HG02973 (cell line): ENCODE results near the gene RMND1.
A peak's percentile ranks its signal among the peaks of the same experiment; 100 is the strongest.

Source experiments
- ATAC-seq: cut with Tn5 transposase; IDR thresholded peaks from one replicate; pipeline ENCODE4 v1.9.1; 2021; ENCODE audit warnings: moderate library complexity; ENCODE audit not compliant: unreplicated experiment

The RMND1 gene, protein sequence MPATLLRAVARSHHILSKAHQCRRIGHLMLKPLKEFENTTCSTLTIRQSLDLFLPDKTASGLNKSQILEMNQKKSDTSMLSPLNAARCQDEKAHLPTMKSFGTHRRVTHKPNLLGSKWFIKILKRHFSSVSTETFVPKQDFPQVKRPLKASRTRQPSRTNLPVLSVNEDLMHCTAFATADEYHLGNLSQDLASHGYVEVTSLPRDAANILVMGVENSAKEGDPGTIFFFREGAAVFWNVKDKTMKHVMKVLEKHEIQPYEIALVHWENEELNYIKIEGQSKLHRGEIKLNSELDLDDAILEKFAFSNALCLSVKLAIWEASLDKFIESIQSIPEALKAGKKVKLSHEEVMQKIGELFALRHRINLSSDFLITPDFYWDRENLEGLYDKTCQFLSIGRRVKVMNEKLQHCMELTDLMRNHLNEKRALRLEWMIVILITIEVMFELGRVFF

DNA sequence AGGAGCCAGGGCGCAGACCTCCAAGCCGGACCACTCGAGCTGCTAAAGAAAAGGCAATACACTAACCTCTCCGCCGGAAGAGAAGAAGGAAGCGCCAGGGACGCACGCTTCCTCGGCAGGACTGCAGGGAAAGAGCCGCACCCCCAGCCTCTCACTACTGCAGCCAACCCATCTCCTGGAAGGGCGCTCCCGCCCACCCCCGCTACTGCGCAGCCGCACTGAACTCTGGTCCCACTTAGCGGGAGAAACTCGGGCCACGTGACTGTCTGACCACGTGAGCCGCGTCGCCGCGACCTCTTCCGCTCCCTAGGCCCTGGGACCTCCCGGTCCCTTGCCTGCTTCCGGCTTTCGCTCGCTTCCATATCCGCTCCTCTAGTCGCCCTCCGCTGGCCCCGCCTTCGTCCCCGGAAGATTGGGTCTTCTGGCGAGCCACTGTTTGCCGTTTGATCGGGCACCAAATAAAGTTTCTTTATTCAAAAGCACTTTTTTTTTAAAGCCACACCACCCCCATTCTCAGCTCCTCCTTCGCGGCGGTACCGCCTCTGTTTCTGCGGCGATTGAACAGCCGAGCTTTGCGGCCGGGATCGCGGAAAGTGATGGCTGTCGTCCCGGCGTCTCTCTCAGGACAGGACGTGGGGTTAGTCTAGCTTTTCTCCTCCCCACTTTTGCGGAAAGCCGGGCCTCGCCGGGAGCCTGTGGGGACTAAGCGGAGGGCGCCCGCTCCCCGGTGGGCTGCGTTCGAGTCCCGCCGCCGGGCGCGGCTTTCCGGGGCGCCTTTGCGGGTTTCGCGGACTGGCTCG, at the start of gene RMND1:
Gene RMND1, minus strand, starts transcription at position 177 of the 800 bp plus-strand sequence. CDS start 6,315 bp downstream, outside the sequence.
- peak; percentile 97 for ATAC-seq

DNA sequence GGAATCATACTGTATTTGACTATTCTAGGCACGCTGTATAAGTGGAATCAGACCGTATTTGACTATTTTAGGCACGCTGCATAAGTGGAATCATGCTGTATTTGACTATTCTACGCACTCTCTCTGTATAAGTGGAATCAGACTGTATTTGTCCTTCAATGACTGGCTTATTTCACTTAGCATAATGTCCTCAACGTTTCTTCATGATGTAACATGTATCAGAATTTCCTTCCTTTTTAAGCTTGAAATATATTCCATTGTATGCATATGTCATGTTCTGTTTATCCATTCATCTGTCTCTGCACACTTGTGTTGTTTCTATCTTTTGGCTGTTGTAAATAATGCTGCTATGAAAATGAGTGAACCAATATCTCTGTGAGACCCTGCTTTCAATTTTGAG, 47.6 kb upstream of the RMND1 start:
- no peak for ATAC-seq

DNA sequence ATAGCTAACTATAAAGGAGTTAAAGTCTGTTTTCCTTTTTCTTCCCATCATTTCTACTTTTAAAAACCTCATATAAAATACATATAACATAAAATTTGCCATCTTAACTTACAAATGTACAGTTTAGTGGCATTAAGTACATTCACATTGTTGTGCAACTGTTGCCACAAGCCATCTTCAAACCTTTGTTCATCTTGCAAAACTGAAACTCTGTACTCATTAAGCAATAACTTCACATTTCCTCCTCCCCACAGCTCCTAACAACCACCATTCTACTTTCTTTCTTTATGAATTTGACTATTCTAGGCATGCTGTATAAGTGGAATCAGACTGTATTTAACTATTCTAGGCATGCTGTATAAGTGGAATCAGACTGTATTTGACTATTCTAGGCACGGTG, 46.4 kb upstream of the RMND1 start:
- ATAC-seq = peak; percentile 68

DNA sequence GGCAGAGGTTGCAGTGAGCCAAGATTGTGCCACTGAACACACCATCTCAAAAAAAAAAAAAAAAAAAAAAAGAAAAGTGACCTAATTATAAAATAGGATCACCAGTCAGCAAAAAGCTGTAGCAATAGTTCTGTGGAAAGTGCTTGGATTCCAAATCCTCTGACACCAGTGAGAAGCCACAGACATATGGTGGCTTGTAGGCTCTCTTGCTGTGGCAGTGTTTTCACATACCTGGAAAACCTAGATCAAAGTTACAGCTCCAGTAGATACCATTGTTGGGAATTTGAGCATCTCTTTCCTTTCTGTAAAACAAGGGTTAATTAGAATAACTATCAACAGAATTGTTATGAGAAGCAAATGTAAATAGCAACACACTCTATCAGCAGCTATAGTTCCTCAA, 46.0 kb upstream of the RMND1 start:
- ATAC-seq = peak; percentile 38

DNA sequence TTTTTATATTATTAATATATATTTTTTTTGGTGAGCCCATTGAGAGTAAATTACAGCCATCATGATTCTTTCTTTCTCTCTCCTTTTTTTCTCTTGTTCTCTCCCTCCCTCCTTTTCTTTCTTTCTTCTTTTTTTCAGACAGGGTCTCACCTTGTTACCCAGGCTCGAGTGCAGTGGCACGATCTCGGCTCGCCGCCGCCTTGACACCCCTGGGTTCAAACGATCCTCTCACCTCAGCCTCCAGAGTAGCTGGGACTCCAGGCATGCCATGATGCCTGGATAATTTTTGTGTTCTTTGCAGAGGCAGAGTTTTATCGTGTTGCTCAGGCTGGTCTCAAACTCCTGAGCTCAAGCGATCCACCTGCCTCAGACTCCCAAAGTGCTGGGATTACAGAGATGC, 43.5 kb upstream of the RMND1 start:
- ATAC-seq = no peak

DNA sequence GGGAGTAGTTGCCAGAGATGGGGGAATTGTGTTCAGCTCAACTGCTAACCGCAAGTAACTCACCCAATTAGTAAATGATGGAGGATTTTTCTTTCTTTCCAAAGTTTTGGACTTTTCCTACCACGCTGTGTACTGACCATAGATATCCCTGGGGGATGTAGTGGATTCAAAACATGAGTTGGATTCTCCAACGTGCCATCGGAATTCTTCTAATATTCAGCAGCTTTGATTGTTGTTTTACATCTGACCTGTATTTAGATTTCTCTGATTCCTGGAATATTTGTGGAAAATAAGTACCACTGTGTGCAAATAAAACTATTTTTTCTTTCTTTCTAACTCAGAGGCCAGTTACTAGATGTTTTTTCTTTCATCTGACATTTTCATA, 43.0 kb upstream of the RMND1 start:
- ATAC-seq = no peak

DNA sequence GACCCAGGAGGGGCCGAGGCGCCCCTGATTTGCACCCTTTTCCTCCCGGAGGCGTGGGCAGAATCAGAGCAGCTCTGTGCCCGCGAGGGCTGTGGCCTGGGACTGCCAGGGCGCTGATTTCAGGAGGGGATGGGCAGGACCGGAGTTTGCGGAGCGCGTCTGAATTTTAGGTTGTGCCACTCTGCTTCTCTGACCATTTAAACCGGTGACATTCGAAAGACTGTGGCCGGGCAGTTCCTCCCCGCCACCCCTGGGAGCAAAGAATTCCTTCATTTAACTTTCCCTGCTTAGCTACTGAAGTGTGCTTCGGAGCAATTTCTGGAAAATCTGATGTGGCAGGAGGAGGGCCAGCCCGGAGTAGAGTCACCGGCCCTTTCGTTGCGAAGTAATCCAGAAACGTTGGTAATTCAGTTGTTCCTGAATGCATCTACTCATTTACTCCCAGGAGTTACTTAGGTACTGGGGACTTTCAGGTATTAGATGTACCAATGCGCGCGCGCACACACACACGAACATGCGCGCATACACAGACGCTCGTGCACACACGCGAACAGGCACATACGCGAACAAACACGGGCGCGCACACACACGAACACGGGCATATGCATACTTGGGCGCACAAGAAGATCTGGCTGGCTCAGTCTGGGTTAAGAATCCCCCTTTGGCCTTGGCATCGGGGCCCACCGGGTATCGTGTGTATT, 42.5 kb upstream of the RMND1 start:
- no peak for ATAC-seq

DNA sequence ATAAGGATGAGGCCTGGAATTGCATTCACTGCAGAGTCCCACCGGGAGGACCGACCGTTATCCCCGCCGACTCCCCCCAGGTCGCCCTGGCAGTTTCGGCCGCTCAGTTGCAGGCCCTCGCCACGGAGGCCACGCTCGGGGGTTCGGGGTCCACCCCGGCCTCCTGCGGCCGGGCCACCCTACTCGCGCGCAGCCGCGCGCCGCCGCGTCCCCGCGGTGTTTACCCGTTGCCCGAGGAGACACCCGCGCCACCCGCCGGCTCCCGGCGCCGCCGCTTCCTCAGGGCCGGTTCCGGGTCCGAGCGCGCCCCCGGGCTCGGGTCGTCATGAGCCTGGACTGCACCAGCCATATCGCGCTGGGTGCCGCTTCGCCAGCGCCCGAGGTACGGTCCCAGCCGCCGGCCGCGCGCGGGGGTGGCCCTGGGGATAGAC, 41.9 kb upstream of the RMND1 start, which contains the start of gene CCDC170:
Gene CCDC170, plus strand, starts transcription at position 214 of the 431 bp plus-strand sequence. Its CDS starts 112 bp downstream, at position 326.
- no peak for ATAC-seq

DNA sequence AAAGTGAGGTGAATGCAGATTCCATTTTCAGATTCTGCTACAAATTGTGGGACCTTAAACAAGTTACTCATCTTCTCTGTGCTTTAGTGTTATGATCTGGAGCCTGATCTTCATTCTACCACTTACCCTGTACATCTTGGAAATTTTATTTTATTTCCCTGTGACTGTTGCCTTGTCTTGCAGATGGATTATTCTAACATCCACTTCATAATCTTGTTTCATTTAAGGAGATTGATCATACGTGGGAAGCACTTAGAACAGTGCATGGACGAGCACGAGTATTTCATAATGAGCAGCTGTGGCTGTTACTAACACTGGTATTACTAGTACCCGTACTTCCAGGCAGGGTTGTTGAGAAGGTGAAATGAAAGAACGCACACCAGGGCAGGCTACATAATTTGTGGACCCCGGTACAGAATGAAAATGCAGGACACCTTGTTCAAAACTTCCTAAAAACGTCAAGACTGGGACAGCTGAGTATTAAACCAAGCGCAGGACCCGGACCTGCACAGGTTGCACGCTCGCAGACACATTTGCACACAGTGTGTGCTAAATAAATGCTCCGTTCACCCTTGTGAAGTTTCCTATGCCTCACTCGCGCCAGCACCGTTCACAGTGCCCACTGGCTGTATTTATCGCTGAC, 41.4 kb upstream of the RMND1 start:
- no peak for ATAC-seq

DNA sequence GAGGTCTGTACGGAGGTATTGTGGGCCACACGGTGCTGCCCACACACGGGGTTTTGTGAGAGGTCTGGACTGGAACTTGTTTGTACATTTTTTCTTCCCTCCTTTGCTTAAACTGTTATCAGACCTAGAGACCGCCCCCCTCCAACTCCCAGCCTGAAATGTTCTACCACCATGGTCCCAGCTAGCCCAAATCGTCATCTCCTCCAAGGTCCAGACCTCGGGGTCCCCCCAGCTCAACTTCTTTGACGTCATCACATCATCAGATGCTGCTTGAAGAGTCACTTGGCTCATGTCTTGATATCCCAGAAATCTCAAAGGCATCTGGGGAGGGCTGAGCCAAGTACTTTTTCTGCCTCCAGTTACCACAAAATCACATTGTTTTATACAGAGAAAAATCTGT, 39.1 kb upstream of the RMND1 start:
- no peak for ATAC-seq

DNA sequence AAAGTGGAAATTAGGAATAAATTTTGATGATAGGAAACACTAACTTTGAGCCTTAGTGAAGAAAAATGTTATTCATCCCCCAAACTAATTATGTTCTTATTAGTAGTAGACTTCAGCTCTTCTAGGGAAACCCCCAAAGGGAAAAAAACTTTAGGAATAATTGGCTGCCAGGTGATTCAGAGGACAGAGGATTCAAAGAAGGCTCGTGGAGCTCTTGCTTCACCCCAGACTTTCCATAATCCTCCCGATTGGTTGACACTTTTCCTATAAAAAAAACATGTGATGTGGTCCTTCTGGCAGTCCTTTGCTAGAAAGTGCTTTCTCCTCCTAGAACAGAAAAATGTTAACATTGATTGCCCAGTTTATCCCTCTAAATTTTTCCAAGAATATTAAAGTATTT, 36.3 kb upstream of the RMND1 start:
- no peak for ATAC-seq

DNA sequence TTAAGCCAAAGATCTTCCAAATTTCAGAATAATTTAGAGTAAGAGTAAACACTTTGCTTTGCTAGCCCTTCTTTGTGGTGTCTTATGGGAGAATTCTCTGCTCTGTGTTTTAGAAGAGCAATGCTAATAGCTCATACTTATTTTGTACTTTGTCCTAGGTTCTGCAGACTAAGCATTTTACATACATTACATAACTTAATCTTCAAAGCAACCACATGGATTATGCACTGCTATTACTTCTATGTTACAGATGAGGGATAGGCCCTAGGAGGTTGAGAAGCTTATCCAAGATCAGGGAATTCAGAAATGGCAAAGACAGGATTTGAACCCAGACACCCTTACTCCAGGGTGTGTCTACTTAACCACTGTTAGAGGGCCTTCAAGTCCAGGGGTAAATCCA, 32.1 kb upstream of the RMND1 start:
- ATAC-seq = no peak

DNA sequence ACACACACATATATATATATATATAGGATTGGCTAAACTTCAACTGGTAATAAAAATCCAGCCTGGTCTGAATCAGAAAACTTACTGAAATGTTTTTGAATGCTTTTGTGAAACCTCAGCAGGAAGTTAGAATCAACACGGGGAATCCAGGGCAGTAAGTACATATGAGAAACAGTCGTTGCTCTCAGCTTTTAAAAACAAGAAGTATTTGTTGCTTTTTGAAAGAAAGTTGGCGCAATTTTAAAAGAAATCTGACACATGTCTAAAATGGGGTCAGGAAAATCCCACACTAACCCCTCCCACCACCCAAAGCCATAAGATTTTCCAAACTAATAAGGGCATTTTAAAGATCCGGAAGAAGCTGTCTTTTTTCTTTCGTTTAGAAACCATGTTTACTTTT, 30.4 kb upstream of the RMND1 start:
- ATAC-seq = peak; percentile 48

DNA sequence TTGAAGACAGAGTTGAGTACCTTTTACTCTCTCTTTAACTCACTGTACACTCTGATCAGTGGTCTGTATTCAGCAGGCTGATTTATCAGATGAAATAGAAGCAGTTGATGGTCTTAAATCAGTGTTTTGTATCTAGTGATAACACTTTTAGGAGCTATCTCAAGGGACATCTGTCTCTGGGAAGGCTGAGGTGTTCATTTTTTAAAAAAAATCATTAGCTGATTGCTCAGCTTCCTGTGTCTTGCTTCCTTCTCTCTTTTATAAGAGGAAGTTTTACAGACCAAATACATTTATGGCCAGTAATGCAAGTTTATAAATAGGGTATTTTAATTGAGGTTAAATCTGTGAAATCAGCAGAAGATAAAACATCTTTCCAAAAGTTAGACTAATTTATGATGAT, 29.9 kb upstream of the RMND1 start:
- ATAC-seq = no peak

DNA sequence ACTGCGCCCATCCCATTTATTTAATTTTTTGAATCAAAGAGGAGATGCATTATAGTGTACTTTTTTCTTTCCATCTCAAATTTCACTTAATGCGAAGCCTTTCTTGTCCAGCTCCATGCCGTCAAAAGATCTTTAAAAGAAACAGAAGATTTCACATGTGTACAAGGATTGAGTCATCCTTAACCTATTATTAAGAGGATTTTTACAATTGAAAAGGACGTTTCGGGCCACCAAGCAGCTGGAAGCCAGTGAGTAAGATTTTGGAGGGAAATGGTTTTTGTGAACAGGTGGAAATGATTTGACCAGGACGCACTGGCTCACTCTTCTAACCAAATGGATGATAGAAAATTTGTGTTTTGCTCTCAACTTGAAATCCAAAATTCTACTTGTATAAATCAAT, 26.7 kb upstream of the RMND1 start:
- ATAC-seq = no peak

DNA sequence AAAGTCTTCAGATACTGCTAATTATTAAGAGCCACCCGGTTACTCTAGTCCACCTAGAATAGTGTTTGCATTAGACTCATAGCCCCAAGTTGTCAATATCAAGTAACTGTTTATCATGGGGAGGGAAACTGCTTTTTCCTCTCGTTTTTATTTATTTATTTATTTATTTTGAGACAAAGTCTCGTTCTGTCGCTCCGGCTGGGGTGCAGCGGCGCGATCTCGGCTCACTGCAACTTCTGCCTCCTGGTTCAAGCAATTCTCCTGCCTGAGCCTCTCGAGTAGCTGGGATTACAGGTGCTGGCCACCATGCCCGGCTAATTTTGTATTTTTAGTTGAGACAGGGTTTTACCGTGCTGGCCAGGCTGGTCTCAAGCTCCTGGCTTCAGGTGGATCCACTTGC, 25.8 kb upstream of the RMND1 start:
- no peak for ATAC-seq

DNA sequence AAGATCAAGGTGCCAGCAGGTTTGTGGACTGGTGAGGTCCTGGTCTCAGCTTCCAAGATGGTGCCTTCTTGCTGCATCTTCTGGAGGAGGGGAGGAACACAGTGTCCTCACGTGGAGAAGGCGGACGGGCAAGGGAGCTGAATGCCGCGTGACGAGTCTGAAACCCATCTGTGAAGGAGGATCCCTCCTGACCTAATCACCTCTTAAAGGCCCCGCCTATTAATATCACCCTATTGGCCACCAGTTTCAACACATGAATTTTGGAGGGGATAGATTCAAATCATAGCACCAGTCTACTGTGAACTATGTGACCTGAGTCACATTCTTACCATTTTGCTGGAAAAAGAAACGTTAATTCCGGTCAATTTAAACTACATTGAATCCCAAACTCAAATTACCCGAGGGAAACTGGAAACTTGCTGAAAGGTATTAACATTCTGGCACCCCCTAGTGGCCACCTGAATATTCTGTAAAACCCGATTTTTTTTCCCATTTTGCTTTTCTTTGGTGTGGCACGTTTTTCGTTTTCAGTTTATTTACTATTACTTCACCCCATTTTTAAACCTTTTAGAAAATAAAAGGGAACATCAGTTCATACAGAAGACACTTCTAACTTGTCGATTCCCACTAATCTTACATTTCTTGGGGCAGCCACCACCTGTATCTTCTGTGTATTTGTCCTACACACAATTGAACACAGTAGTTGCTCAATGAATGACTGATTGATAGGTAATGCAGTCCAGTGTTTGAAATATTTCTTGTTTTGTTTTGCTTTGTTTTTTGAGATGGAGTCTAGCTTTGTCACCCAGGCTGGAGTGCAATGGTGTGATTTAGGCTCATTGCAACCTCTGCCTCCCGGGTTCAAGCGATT, 24.0 kb upstream of the RMND1 start:
- no peak for ATAC-seq

DNA sequence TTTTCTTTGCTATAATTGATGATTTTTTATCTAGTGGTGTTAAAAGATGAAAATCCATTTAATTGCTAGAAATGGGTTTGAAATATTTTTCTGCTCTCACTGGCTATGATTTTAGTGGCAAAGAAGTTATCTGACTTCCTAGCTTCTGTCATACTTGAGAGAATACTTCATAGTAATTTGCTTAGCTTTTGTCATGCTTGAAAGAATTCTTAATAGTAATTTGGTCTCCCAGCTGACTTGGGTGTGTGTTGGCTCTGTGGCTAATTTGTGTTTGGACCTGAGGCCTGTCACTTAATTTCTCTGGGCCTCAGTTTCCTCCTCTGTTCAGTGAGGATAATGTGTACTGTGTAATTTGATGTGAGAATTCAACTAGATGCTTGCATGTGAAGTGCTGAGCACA, 12.8 kb upstream of the RMND1 start:
- ATAC-seq = no peak

DNA sequence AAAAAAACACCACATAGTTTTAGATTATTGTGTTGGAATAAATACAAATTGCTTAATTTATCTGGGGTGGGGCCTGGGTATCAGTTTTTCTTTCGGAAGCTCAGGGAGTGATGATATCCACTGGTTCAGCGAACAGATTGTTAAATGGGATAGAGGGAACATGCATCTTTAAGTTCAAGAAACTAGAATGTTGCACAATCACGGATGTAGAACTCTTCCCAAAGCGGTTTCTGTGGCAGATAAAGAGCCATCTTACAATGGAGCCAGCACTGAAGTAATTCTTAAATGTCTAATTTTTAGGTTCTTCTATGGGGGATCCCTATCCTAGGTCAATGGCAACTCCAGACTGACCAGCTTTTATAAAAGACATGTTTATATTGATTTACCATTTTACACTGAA, 9.7 kb upstream of the RMND1 start:
- ATAC-seq = no peak
